ENCODE results near the gene ZC3H12D. TPM values are rescaled to one million over a fixed set of nuclear protein-coding genes. Genes with fewer than 3 reads are reported as not detected.
A peak's percentile ranks its signal among the peaks of the same experiment; 100 is the strongest.

ZC3H12D gene
- 100 to 1,000 TPM; 124 to 129 TPM for total RNA-seq

- intact Hi-C loops (cut with micrococcal nuclease), result loop anchor here (1.0 to 5.0 kb wide), 8 partner anchors 10 to 262 kb away; partner anchors contain the start of genes GINM1, NUP43 and PCMT1
- peak within 1 kb of the TSS; percentile 98 for H3K4me3 Mint-ChIP-seq
- CTCF ChIA-PET, result interaction anchor here (0.7 to 3.2 kb wide), 11 partner anchors 10 to 452 kb away, joined by 3 to 53 read pairs (median 4); partner anchors contain the start of gene PPIL4
These were observed at the start of gene ZC3H12D for GRCh38 chr6:149484733-149485700. Gene ZC3H12D (minus strand): TSS chr6:149485014. CDS start chr6:149474543, 10,471 bp downstream.

GRCh38 chr6:149529650-149530049, 44.8 kb upstream of the ZC3H12D start:
- ChIA-PET POLR2A (no interaction called here), CTCF (no interaction called here)
- H3K27me3 Mint-ChIP-seq, result no peaks in the 10 kb centered on the region
- no peak overlapping the region for H3K4me3 Mint-ChIP-seq
- peaks cover 25% of the 10 kb centered on the region for H3K4me1 Mint-ChIP-seq (ENCODE audit: low read depth)
- H3K9me3 Mint-ChIP-seq, result no peaks in the 10 kb centered on the region
- DNase-seq, result no peak
- intact Hi-C loops (cut with micrococcal nuclease), result no loop called here
- H3K27ac Mint-ChIP-seq, result no peak overlapping the region
- peaks cover 22% of the 10 kb centered on the region for H3K36me3 Mint-ChIP-seq

More at GRCh38 chr6:149484733-149485700, at the start of gene ZC3H12D:
- Mint-ChIP-seq H3K27ac (peak within 1 kb of the TSS; percentile 98), H3K9me3 (no peaks in the 10 kb centered on the region), H3K27me3 (no peaks in the 10 kb centered on the region), H3K36me3 (peaks cover 46% of the 10 kb centered on the region), H3K4me1 (ENCODE audit: low read depth) (peaks cover 44% of the 10 kb centered on the region)
- POLR2A ChIA-PET, result interaction anchor here (0.5 to 1.8 kb wide), 8 partner anchors 10 to 81 kb away, joined by 3 to 11 read pairs (median 4); partner anchors contain the start of gene PPIL4
- DNase-seq, result peak; percentile 92

GRCh38 chr6:149515494-149515893, 30.7 kb upstream of the ZC3H12D start:
- Mint-ChIP-seq H3K4me3 (no peak overlapping the region), H3K36me3 (peaks cover 33% of the 10 kb centered on the region), H3K4me1 (ENCODE audit: low read depth) (peaks cover 53% of the 10 kb centered on the region), H3K27me3 (no peaks in the 10 kb centered on the region), H3K27ac (peak overlapping the region; percentile 69), H3K9me3 (peaks cover 8% of the 10 kb centered on the region)
- ChIA-PET POLR2A (interaction anchor here (0.8 to 1.5 kb wide), 2 partner anchors 20 to 26 kb away, joined by 4 to 14 read pairs; no protein-coding TSS in a partner anchor), CTCF (interaction anchor here (0.6 to 4.5 kb wide), 15 partner anchors 7 to 469 kb away, joined by 3 to 52 read pairs (median 7); partner anchors contain the start of gene PPIL4)
- intact Hi-C loops (cut with micrococcal nuclease), result loop anchor here (10.0 kb wide), 1 partner anchor 51 kb away; no protein-coding TSS in a partner anchor
- DNase-seq, result no peak

GRCh38 chr6:149513915-149514314, 29.1 kb upstream of the ZC3H12D start:
- Mint-ChIP-seq H3K4me3 (no peak overlapping the region), H3K27ac (peak overlapping the region; percentile 23), H3K4me1 (ENCODE audit: low read depth) (peaks cover 59% of the 10 kb centered on the region), H3K9me3 (peaks cover 8% of the 10 kb centered on the region), H3K36me3 (peaks cover 35% of the 10 kb centered on the region), H3K27me3 (no peaks in the 10 kb centered on the region)
- ChIA-PET POLR2A (interaction anchor here (0.9 kb wide), 1 partner anchor 19 kb away, joined by 3 read pairs; no protein-coding TSS in a partner anchor), CTCF (interaction anchor here (0.8 to 2.0 kb wide), 5 partner anchors 26 to 82 kb away, joined by 3 to 7 read pairs (median 4); partner anchors contain the start of gene ZC3H12D)
- DNase-seq, result no peak
- intact Hi-C loops (cut with micrococcal nuclease), result loop anchor here (10.0 kb wide), 1 partner anchor 49 kb away; no protein-coding TSS in a partner anchor

GRCh38 chr6:149510793-149511512, 26.1 kb upstream of the ZC3H12D start:
- no peak for DNase-seq
- ChIA-PET POLR2A (interaction anchor here (0.5 to 2.5 kb wide), 3 partner anchors 15 to 174 kb away, joined by 6 to 17 read pairs (median 9); no protein-coding TSS in a partner anchor), CTCF (interaction anchor here (0.6 to 2.5 kb wide), 5 partner anchors 11 to 478 kb away, joined by 3 to 17 read pairs (median 3); partner anchors contain the start of gene ZC3H12D)
- intact Hi-C loops (cut with micrococcal nuclease), result loop anchor here (10.0 kb wide), 1 partner anchor 46 kb away; no protein-coding TSS in a partner anchor
- H3K9me3 Mint-ChIP-seq, result peaks cover 8% of the 10 kb centered on the region
- peaks cover 67% of the 10 kb centered on the region for H3K4me1 Mint-ChIP-seq (ENCODE audit: low read depth)
- no peak overlapping the region for H3K4me3 Mint-ChIP-seq
- H3K27ac Mint-ChIP-seq, result peak overlapping the region; percentile 95
- H3K27me3 Mint-ChIP-seq, result no peaks in the 10 kb centered on the region
- peaks cover 34% of the 10 kb centered on the region for H3K36me3 Mint-ChIP-seq

- ChIA-PET POLR2A (interaction anchor here (0.8 to 2.4 kb wide), 9 partner anchors 9 to 476 kb away, joined by 3 to 40 read pairs (median 4); no protein-coding TSS in a partner anchor), CTCF (interaction anchor here (1.0 to 2.6 kb wide), 12 partner anchors 8 to 480 kb away, joined by 3 to 21 read pairs (median 4); partner anchors contain the start of gene PPIL4)
- DNase-seq, result peak; percentile 68
- Mint-ChIP-seq H3K4me1 (ENCODE audit: low read depth) (peaks cover 70% of the 10 kb centered on the region), H3K4me3 (peak overlapping the region; percentile 50), H3K27ac (peak overlapping the region; percentile 95), H3K27me3 (no peaks in the 10 kb centered on the region), H3K36me3 (peaks cover 34% of the 10 kb centered on the region), H3K9me3 (no peaks in the 10 kb centered on the region)
- intact Hi-C loops (cut with micrococcal nuclease), result loop anchor here (1.0 to 10.0 kb wide), 4 partner anchors 13 to 294 kb away; partner anchors contain the start of gene ZC3H12D
These were observed 23.7 kb upstream of the ZC3H12D start for GRCh38 chr6:149508485-149508884.

DNA sequence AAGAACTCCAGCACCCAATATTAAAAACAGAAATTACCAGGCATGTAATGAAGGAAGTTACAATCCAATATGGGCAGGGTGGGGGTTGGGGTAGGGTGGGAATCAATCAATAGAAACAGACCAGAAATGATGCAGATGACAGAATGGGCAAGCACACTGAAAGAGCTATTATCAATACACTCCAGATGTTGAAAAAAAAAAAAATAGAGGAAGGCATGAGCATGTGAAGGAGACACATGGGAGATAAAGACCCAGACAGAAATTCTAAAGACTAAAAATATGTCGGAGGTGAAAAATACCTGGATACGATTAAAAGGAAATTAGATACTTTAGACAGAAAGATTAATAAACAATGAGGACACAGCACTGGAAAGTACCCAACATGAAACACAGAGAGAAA, 19.1 kb upstream of the ZC3H12D start:
- H3K4me1 Mint-ChIP-seq (ENCODE audit: low read depth), result peaks cover 77% of the 10 kb centered on the region
- DNase-seq, result no peak
- no peaks in the 10 kb centered on the region for H3K9me3 Mint-ChIP-seq
- no peak overlapping the region for H3K4me3 Mint-ChIP-seq
- peak overlapping the region; percentile 79 for H3K27ac Mint-ChIP-seq
- POLR2A ChIA-PET, result interaction anchor here (1.0 to 2.9 kb wide), 4 partner anchors 9 to 171 kb away, joined by 4 to 12 read pairs (median 6); partner anchors contain the start of gene ZC3H12D
- intact Hi-C loops (cut with micrococcal nuclease), result loop anchor here (10.0 kb wide), 1 partner anchor 289 kb away; no protein-coding TSS in a partner anchor
- no peaks in the 10 kb centered on the region for H3K27me3 Mint-ChIP-seq
- peaks cover 32% of the 10 kb centered on the region for H3K36me3 Mint-ChIP-seq
- CTCF ChIA-PET, result interaction anchor here (2.0 to 2.3 kb wide), 2 partner anchors 9 to 12 kb away, joined by 7 to 10 read pairs; no protein-coding TSS in a partner anchor

GRCh38 chr6:149503276-149503675, 18.5 kb upstream of the ZC3H12D start:
- H3K27ac Mint-ChIP-seq, result peak overlapping the region; percentile 79

GRCh38 chr6:149501768-149502167, 17.0 kb upstream of the ZC3H12D start:
- ChIA-PET POLR2A (no interaction called here), CTCF (interaction anchor here (2.0 to 2.3 kb wide), 2 partner anchors 7 to 14 kb away, joined by 7 to 10 read pairs; no protein-coding TSS in a partner anchor)
- H3K27me3 Mint-ChIP-seq, result no peaks in the 10 kb centered on the region
- H3K4me3 Mint-ChIP-seq, result no peak overlapping the region
- peaks cover 32% of the 10 kb centered on the region for H3K36me3 Mint-ChIP-seq
- intact Hi-C loops (cut with micrococcal nuclease), result loop anchor here (2.0 to 10.0 kb wide), 2 partner anchors 17 to 287 kb away; partner anchors contain the start of gene ZC3H12D
- no peaks in the 10 kb centered on the region for H3K9me3 Mint-ChIP-seq
- H3K4me1 Mint-ChIP-seq (ENCODE audit: low read depth), result peaks cover 76% of the 10 kb centered on the region
- H3K27ac Mint-ChIP-seq, result peak overlapping the region; percentile 89
- DNase-seq, result no peak

More at GRCh38 chr6:149503276-149503675, 18.5 kb upstream of the ZC3H12D start:
- no peak for DNase-seq
- CTCF ChIA-PET, result interaction anchor here (0.6 to 2.3 kb wide), 3 partner anchors 9 to 743 kb away, joined by 3 to 10 read pairs (median 7); no protein-coding TSS in a partner anchor
- Mint-ChIP-seq H3K4me3 (no peak overlapping the region), H3K36me3 (peaks cover 32% of the 10 kb centered on the region), H3K27me3 (no peaks in the 10 kb centered on the region), H3K4me1 (ENCODE audit: low read depth) (peaks cover 75% of the 10 kb centered on the region), H3K9me3 (no peaks in the 10 kb centered on the region)
- POLR2A ChIA-PET, result interaction anchor here (0.5 to 2.9 kb wide), 7 partner anchors 8 to 171 kb away, joined by 3 to 12 read pairs (median 5); partner anchors contain the start of genes PPIL4 and ZC3H12D
- intact Hi-C loops (cut with micrococcal nuclease), result loop anchor here (10.0 kb wide), 1 partner anchor 288 kb away; no protein-coding TSS in a partner anchor

DNA sequence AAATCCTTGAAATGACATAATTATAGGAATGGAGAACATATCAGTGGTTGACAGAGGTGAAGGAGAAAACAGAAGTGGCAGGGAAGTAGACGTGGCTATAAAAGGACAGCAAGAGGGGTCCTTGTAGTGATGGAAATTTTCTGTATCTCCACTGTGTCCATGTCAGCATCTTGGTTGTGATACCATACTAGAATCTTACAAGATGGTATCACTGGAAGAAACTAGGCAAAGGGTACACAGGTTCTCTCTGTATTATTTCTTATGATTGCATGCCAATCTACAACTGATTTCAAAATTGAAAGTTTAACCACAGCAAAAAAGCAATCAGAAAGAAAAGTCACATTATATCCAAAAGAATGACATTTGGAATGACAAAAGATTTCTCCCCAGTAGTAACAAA, 16.4 kb upstream of the ZC3H12D start:
- Mint-ChIP-seq H3K27me3 (no peaks in the 10 kb centered on the region), H3K36me3 (peaks cover 34% of the 10 kb centered on the region), H3K9me3 (no peaks in the 10 kb centered on the region), H3K4me3 (no peak overlapping the region), H3K27ac (peak overlapping the region; percentile 89), H3K4me1 (ENCODE audit: low read depth) (peaks cover 76% of the 10 kb centered on the region)
- intact Hi-C loops (cut with micrococcal nuclease), result loop anchor here (2.0 to 10.0 kb wide), 2 partner anchors 16 to 286 kb away; partner anchors contain the start of gene ZC3H12D
- ChIA-PET CTCF (no interaction called here), POLR2A (no interaction called here)
- no peak for DNase-seq
